Parathyroid adenoma (tissue), 2 donors: ENCODE results near the gene OR11H7.
"Not testable (repeated sequence)": the region's sequence is repeated elsewhere in the genome, so short reads cannot be mapped to it uniquely, and the experiment has no call there.

Source experiments
- H2AFZ ChIP-seq: fragments of 300-600 bp; sonication (generic); one replicate; pipeline ENCODE4 v1.7.0; 2017; ENCODE audit warnings: antibody characterized with exemption, mild to moderate bottlenecking
- H3K27ac ChIP-seq: fragments of 300-600 bp; sonication (generic); one replicate; pipeline ENCODE4 v1.7.0; 2017
- H3K27me3 ChIP-seq: fragments of 300-600 bp; sonication (generic); one replicate; pipeline ENCODE4 v1.7.0; 2017; ENCODE audit warnings: low read length; ENCODE audit not compliant: control insufficient read depth, insufficient read depth
- H3K36me3 ChIP-seq: fragments of 300-600 bp; sonication (generic); one replicate; pipeline ENCODE4 v1.7.0; 2017; ENCODE audit warnings: low read length; ENCODE audit not compliant: control insufficient read depth, insufficient read depth
- H3K4me1 ChIP-seq: fragments of 300-600 bp; sonication (generic); one replicate; pipeline ENCODE4 v1.7.0; 2017; ENCODE audit warnings: control low read depth
- H3K4me2 ChIP-seq: fragments of 300-600 bp; sonication (generic); one replicate; pipeline ENCODE4 v1.7.0; 2017; ENCODE audit warnings: low read length
- H3K4me3 ChIP-seq: fragments of 300-600 bp; sonication (generic); one replicate; pipeline ENCODE4 v1.7.0; 2017; ENCODE audit warnings: low read depth, low read length
- H3K79me2 ChIP-seq: fragments of 300-600 bp; sonication (generic); one replicate; pipeline ENCODE4 v1.7.0; 2017; ENCODE audit warnings: control low read depth
- H3K9ac ChIP-seq: fragments of 300-600 bp; sonication (generic); one replicate; pipeline ENCODE4 v1.7.0; 2017; ENCODE audit warnings: mild to moderate bottlenecking
- H3K9me3 ChIP-seq: fragments of 300-600 bp; sonication (generic); one replicate; pipeline ENCODE4 v1.7.0; 2017; ENCODE audit warnings: low read length; ENCODE audit not compliant: control insufficient read depth
- CTCF ChIP-seq: fragments of 300-600 bp; sonication (generic); IDR thresholded peaks from one replicate; pipeline ENCODE4 v1.7.0; 2017; ENCODE audit warnings: antibody characterized with exemption, mild to moderate bottlenecking
- donor health status: primary hyperparathyroidism.

OR11H7 gene

GRCh38 chr14:20197459-20197858, 31.3 kb upstream of the OR11H7 start:
- Histone ChIP-seq H3K9ac (no peak overlapping the region), H3K27me3 (no peaks in the 10 kb centered on the region), H3K4me1 (no peaks in the 10 kb centered on the region), H3K4me2 (no peak overlapping the region), H3K4me3 (no peak overlapping the region), H3K9me3 (no peaks in the 10 kb centered on the region), H2AFZ (no peak overlapping the region), H3K36me3 (no peaks in the 10 kb centered on the region), H3K27ac (no peak overlapping the region), H3K79me2 (no peaks in the 10 kb centered on the region)
- no peak for TF ChIP-seq CTCF

- no peak overlapping the region for H3K27ac ChIP-seq
- H3K79me2 ChIP-seq, result no peaks in the 10 kb centered on the region
- H3K36me3 ChIP-seq, result no peaks in the 10 kb centered on the region
- H3K27me3 ChIP-seq, result no peaks in the 10 kb centered on the region
- no peaks in the 10 kb centered on the region for H3K4me1 ChIP-seq
- H3K9ac ChIP-seq, result no peak overlapping the region
- H3K9me3 ChIP-seq, result no peaks in the 10 kb centered on the region
- no peak overlapping the region for H3K4me2 ChIP-seq
- H2AFZ ChIP-seq, result no peak overlapping the region
- H3K4me3 ChIP-seq, result no peak overlapping the region
- no peak for TF ChIP-seq CTCF
Measured at GRCh38 chr14:20198991-20199390, 29.8 kb upstream of the OR11H7 start.

GRCh38 chr14:20204721-20205120, 24.1 kb upstream of the OR11H7 start:
- Histone ChIP-seq H3K9me3 (no peaks in the 10 kb centered on the region), H3K27me3 (no peaks in the 10 kb centered on the region), H3K79me2 (no peaks in the 10 kb centered on the region), H2AFZ (no peak overlapping the region), H3K4me3 (no peak overlapping the region), H3K4me1 (no peaks in the 10 kb centered on the region), H3K27ac (no peak overlapping the region), H3K36me3 (no peaks in the 10 kb centered on the region), H3K4me2 (no peak overlapping the region), H3K9ac (no peak overlapping the region)
- no peak for TF ChIP-seq CTCF

- H3K4me3 ChIP-seq, result no peak overlapping the region
- H3K27me3 ChIP-seq, result no peaks in the 10 kb centered on the region
- no peaks in the 10 kb centered on the region for H3K79me2 ChIP-seq
- no peak overlapping the region for H3K9ac ChIP-seq
- no peak for TF ChIP-seq CTCF
- H3K27ac ChIP-seq, result no peak overlapping the region
- H3K4me2 ChIP-seq, result no peak overlapping the region
- H3K9me3 ChIP-seq, result no peaks in the 10 kb centered on the region
- no peaks in the 10 kb centered on the region for H3K36me3 ChIP-seq
- no peak overlapping the region for H2AFZ ChIP-seq
- no peaks in the 10 kb centered on the region for H3K4me1 ChIP-seq
Measured at GRCh38 chr14:20209595-20209994, 19.2 kb upstream of the OR11H7 start.

GRCh38 chr14:20212406-20212805, 16.4 kb upstream of the OR11H7 start:
- not testable (repeated sequence) for H3K4me2 ChIP-seq, H3K4me3 ChIP-seq, H2AFZ ChIP-seq, H3K36me3 ChIP-seq, H3K9me3 ChIP-seq, H3K9ac ChIP-seq, H3K4me1 ChIP-seq, H3K27ac ChIP-seq, H3K79me2 ChIP-seq, H3K27me3 ChIP-seq
